Activated CD4-positive, alpha-beta T cell treated with anti-CD3 and anti-CD28 coated beads, Interleukin-2, amount 50 U/mL, for 4 hours (primary cell): ENCODE data around the gene TMEM126A.
"Not testable (repeated sequence)": the region's sequence is repeated elsewhere in the genome, so short reads cannot be mapped to it uniquely, and the experiment has no call there.

ENCODE experiments used
- DNase-seq, 2 experiments: peaks; one replicate each; pipeline ENCODE4 v3.0.0-alpha.2; 2020

Gene TMEM126A

GRCh38 chr11:85647604-85648299, at the start of gene TMEM126A:
Gene TMEM126A, plus strand, starts transcription at chr11:85647967. Its CDS starts 2,289 bp downstream, at chr11:85650256.
- DNase-seq, result peak; percentile 90 to 91

GRCh38 chr11:85599083-85599482, 48.7 kb upstream of the TMEM126A start:
- no peak for DNase-seq

GRCh38 chr11:85602526-85603213, 45.1 kb upstream of the TMEM126A start:
- DNase-seq, result no peak

GRCh38 chr11:85603220-85603619, 44.5 kb upstream of the TMEM126A start:
- no peak for DNase-seq

- not testable (repeated sequence) for DNase-seq
Measured at GRCh38 chr11:85606237-85606636, 41.5 kb upstream of the TMEM126A start.

GRCh38 chr11:85608621-85609020, 39.1 kb upstream of the TMEM126A start:
- DNase-seq, result not testable (repeated sequence)

GRCh38 chr11:85609286-85609685, 38.5 kb upstream of the TMEM126A start:
- DNase-seq, result not testable (repeated sequence)

GRCh38 chr11:85611643-85612042, 36.1 kb upstream of the TMEM126A start:
- not testable (repeated sequence) for DNase-seq

GRCh38 chr11:85619499-85619898, 28.3 kb upstream of the TMEM126A start:
- DNase-seq, result no peak

- DNase-seq, result no peak
Measured at GRCh38 chr11:85620256-85620655, 27.5 kb upstream of the TMEM126A start.

- no peak for DNase-seq
Measured at GRCh38 chr11:85626496-85626895, 21.3 kb upstream of the TMEM126A start.

- no peak for DNase-seq
Measured at GRCh38 chr11:85627332-85627997, 20.3 kb upstream of the TMEM126A start, which contains the start of gene DLG2. Gene DLG2, minus strand, starts transcription at chr11:85627344.

GRCh38 chr11:85627998-85628770, 19.6 kb upstream of the TMEM126A start, which contains the start of gene TMEM126B:
Gene TMEM126B, plus strand, starts transcription at chr11:85628593. Its CDS starts 15 bp downstream, at chr11:85628608.
- peak; percentile 95 to 96 for DNase-seq

GRCh38 chr11:85628771-85629341, 18.9 kb upstream of the TMEM126A start:
- DNase-seq, result peak; percentile 42 to 43

GRCh38 chr11:85634747-85635146, 13.0 kb upstream of the TMEM126A start:
- DNase-seq, result no peak

GRCh38 chr11:85643191-85643614, 4.6 kb upstream of the TMEM126A start:
- no peak for DNase-seq

- DNase-seq, result no peak
Measured at GRCh38 chr11:85647078-85647477, 689 bp upstream of the TMEM126A start.

GRCh38 chr11:85651118-85651517, 3.4 kb downstream of the TMEM126A start:
- DNase-seq, result no peak

- DNase-seq, result no peak
Measured at GRCh38 chr11:85652786-85653447, 5.2 kb downstream of the TMEM126A start.

- DNase-seq, result not testable (repeated sequence)
Measured at GRCh38 chr11:85654343-85654742, 6.6 kb downstream of the TMEM126A start.

- DNase-seq, result no peak
Measured at GRCh38 chr11:85656777-85657176, 9.0 kb downstream of the TMEM126A start.

GRCh38 chr11:85658180-85658579, 10.4 kb downstream of the TMEM126A start:
- DNase-seq, result no peak
